MV-4-11 (cell line): Measurements from ENCODE around the gene TBC1D3E.
"Not testable (repeated sequence)": the region's sequence is repeated elsewhere in the genome, so short reads cannot be mapped to it uniquely, and the experiment has no call there.

Source experiments
- DNase-seq: peaks from one replicate; lab custom pipeline; 2025; lab: John Stamatoyannopoulos, UW

TBC1D3E gene

DNA sequence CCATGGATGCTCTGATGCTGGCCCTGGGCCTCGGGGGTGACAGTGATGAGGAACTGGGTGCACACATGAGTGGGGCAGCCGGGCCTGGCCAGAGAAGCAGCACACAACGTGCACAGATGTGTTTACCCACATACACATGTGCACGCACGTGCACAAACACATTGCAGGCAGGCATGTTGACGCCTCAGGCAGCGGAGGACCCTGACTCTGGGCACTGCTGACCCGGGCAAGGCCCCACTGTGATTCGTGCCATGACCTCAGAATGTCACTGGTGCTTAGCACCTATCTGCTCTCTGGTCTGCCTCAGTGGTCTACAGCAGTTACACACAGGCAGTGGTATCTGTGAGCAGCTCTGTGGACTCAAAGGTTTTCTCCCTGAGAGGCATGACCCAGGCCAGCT is at the start of gene TBC1D3E:
Gene TBC1D3E (plus strand): TSS at position 301 of the 400 bp plus-strand sequence. CDS start 1,545 bp downstream, outside the sequence.
- DNase-seq: not testable (repeated sequence)

DNA sequence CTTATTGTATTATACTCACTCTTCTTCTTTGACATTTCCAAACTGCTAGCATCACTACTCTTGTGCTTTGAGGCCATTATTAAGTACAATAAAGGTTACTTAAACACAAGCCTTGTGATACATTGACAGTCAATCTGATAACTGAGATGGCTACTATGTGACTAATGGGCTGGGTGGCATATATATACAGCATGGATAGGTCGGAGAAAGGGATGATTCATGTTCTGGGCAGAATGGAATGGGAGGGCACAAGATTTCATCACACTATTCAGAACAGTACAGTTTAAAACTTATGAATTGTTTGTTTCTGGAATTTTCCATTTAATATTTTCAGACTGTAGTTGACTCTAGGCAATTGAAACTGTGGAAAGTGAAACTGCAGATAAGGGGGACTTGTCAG is 40.4 kb upstream of the TBC1D3E start:
- not testable (repeated sequence) for DNase-seq

DNA sequence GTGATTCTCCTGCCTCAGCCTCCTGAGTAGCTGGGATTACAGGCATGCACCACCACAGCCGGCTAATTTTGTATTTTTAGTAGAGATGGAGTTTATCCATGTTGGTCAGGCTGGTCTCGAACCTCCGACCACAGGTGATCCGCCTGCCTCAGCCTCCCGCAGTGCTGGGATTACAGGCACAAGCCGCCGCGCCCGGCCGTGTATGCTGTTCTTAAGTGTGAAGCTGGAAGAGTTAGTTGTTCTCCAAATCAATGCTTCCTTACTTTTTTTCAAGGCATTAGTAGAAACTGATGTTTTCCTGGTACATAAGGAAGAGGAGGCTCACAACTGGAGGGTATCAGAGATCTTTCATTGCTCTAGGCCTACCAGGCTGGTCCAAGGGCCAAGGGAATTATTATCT is 39.6 kb upstream of the TBC1D3E start:
- DNase-seq: not testable (repeated sequence)

DNA sequence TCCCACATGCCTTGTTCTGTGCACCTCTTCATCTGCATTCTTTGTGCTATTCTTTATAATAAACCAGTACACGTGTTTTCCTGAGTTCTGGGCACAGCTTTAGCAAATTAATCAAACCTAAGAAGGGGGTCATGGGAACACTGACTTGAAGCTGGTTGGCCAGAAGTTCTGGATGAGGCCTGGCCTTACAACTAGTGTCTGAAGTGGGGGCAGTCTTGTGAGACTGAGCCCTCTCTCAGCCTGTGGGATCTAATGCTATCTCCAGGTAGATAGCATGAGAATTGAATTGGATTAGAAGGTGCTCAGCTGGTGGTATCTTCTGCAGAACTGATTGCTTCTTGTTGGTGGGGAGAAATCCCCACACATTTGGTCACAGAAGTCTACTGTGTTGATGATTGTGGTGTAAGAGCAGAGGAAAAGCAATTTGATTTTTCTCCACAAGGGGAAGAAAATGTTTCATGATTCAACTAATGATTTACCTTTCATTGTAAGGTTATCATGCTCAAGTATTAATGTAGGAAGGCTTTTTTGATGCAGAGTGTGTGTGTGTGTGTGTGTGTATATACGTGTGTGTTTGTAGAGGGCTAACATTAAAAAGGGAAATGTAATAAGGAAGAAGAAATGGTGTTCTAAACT is 33.6 kb upstream of the TBC1D3E start:
- DNase-seq: not testable (repeated sequence)

DNA sequence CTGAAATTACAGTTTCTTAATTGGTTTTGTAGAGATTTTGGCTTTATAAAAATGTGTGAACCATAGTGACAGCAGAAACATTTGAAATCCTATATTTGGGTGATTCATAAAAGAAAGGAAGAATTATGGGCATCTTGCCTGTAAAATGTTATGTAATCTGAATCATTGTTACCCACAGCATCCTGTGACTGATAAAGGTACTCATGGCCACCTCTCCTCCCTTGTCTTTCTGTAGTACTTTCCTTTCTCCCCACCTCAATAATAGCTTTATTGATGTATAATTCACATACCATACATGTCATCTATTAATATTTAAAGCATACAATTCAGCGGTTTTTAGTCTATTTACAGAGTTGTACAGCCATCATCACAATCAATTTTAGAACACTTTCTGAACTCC is 28.5 kb upstream of the TBC1D3E start:
- DNase-seq: not testable (repeated sequence)

DNA sequence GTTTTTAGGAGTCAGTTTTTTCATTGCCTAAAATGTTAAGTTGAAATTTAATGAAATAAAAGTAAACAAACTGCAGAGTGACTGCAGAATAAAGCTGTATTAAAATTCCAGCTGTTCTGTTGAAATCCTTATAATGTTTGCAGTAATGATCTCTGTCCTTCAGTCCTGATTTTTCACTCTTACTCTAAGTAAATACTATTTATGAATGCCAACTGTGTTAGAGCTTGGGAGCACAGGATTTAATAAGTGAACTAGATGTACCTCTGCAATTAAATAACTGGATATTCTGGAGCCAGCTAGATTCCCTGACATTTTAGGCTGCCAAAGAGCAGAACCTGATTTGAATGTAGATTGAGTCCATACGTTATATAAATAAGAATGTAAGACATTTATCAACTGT is 7.9 kb upstream of the TBC1D3E start:
- not testable (repeated sequence) for DNase-seq

DNA sequence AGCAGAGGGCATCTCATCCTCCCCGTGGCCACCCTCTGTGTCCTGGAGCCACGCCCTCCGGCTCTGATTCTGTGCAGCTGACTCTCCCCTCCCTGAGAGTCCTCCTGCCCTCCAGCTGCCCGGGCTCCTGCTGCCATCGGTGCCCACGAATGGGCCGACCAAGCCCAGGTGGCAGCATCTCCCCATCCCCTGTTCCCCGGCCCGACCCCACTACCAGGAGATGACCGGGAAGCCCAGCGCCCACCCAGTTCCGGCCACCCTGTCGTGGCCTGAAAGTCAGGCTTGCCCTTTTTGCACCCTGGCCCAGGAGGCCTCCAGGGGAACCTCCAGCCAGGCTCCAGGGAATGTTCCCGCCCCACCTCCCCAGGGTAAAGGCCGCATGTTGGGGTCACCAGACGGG is 7.1 kb downstream of the TBC1D3E start:
- not testable (repeated sequence) for DNase-seq
